CD4-positive, alpha-beta T cell treated with Interleukin-6 at 100 ng/mL for 8 hours (primary cell): Measurements from ENCODE around the gene SCUBE1.
A peak's percentile ranks its signal among the peaks of the same experiment; 100 is the strongest.

Experiments
- DNase-seq: peaks from one replicate; pipeline ENCODE4 v3.0.0-alpha.2; 2020; ENCODE audit warnings: mixed read lengths, low spot score

SCUBE1 gene

DNA sequence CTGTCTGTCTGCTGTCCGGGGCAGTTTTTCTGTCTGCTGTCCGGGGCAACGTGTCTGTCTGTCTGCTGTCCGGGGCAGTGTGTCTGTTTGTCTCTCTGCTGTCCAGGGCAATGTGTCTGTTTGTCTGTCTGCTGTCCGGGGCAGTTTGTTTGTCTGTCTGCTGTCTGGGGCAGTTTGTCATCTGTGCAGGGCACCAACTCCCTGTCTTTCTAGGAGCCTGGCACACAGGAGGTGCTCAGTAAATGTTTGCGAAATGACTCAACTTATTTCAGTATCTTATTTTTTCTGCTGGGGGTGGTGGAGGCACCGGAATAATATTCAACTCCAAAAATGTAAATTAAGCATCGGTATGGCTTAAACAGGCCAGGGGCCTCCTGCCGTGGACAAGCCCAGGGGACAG is 144.2 kb downstream of the SCUBE1 start:
- DNase-seq = no peak

DNA sequence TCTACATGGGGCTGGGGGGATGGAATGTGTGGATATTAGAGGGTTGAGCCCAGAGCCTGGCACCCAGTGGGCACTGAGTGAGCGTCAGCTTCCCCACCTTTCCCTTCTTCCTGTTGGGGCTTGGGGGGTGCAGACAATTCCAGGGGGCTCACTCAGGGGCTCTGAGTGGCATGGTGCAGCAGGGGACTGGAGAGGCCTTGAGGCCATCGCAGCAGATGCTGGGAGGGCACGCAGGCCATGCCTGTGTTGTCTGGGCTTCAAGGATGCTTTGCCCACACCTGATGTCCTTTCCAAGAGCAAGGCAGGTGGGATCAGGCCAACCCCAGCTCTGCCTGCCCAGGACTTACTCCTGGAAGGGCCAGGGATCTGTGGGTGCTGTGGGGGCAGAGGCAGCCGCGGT is 145.0 kb downstream of the SCUBE1 start:
- DNase-seq = no peak

DNA sequence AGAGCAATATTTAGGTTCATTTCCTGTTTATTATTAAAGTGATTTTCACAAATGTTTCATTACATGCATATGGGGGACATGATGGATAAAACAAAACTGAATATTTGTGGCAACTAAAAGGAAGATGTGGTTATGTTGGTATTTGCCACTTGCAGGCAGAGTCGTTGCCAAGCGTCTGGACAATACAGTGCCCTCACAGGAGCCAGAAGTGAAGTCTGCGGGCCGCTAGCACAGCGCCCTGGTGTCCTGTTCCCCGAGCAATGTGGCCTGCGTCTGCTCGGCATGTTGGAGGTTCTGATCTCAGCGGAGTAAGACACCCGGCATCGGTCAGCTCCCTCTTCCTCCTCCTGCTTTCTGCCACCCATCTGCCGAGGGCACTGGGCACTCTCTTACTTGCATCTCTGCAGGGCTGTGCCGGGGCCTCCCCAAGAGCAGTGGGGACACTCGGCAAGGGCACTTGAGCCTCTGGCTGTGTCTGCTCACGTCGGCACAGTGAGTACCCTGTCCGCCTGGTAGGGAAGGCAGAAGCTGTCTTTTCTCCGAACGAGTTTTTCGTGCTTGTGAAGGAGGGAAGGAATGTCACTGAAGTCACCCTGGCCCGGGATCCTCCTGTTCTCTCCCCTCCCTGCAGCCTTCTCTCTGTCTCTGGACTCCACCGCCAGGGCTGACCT is 145.8 kb downstream of the SCUBE1 start:
- DNase-seq = no peak

DNA sequence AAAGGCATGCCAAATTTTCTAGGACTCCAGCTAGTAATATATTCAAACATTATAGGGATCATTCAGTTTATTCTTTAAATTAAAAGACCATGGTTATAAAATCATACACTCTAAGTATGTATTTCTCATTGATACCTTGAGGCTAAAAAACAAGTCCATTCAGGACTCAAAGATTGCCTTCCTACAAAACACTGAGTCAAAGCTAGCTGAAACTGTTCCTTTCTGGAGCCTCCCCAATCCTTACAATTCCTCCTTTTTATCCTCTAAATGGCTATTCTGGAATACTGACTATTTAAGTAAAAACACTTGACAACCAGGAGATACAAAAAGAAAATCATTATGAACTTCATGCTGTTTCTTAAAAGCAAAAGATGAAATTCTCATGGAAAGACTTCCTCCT is 151.3 kb downstream of the SCUBE1 start:
- no peak for DNase-seq

DNA sequence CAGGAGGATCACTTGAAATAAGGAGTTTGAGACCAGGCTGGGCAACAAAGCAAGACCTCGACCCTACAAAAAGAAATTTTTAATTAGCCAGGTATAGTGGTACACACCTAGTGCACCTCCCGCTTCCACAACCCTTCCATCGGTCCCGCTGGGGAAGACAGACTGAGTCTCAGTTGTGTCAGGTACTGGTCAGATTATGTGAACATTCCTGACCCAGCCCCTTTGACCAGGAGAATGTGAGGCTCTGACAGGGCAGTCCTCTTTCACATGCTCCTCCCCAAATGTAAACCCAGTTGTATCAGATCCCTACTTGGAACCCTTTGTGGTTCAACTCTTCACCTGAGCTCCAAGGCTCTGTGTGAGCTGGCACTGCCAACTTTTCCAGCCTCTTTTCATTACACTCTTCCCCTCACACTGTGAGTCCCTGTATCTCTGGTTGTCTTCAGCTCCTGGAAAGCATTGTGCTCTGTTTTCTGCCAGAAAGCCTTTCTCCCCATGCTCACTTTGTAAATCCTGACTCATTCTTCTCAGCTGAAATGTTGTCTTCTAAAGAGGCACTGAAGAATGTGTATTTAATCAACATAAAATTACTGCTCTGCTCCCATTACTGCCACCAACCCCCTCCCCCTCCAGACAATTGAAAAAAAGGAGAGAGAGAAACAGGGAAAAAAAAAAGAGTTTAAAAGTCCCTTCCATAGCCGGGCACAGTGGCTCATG is 154.2 kb downstream of the SCUBE1 start:
- DNase-seq = no peak

DNA sequence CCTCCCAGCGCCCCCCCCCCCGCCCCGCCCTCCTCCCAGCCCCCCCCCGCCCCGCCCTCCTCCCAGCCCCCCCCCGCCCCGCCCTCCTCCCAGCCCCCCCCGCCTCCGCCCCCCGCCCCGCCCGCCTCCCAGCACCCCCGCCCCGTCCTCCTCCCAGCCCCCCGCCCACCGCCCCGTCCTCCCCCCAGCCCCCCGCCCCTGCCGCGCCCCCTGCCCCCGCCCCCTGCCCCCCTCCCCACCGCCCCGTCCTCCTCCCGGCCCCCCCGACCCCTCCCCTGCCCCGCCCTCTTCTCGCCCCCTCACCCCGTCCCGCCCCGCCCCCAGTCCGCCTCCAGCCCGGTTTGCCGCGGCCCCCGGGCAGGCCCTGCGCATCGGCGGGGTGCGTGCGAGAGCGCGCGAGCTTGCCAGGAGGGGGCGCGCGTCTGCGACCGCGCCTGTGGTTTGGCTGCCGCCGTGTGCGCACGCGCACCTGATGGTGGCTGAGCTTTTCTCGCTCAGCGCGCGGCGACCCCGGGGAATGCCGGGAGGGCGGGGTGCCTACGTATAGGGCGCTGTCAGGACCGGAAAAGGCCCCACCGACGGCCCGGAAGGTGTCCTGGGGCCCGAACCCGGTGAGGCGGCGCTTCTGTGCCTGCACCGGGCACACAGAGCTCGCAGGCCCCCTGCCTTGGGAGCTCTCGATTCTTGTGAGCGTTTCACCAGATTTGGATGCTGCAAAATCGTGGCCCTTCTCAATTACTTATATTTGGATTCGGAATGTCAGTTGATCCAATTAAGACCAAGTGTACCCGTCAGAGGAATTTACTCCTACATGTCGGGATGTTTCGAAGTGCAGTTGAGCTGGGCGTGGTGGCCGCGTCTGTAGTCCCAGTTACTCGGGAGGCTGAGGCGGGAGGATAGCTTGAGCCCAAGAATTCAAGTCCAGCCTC is 155.7 kb downstream of the SCUBE1 start:
- DNase-seq = peak; percentile 96

DNA sequence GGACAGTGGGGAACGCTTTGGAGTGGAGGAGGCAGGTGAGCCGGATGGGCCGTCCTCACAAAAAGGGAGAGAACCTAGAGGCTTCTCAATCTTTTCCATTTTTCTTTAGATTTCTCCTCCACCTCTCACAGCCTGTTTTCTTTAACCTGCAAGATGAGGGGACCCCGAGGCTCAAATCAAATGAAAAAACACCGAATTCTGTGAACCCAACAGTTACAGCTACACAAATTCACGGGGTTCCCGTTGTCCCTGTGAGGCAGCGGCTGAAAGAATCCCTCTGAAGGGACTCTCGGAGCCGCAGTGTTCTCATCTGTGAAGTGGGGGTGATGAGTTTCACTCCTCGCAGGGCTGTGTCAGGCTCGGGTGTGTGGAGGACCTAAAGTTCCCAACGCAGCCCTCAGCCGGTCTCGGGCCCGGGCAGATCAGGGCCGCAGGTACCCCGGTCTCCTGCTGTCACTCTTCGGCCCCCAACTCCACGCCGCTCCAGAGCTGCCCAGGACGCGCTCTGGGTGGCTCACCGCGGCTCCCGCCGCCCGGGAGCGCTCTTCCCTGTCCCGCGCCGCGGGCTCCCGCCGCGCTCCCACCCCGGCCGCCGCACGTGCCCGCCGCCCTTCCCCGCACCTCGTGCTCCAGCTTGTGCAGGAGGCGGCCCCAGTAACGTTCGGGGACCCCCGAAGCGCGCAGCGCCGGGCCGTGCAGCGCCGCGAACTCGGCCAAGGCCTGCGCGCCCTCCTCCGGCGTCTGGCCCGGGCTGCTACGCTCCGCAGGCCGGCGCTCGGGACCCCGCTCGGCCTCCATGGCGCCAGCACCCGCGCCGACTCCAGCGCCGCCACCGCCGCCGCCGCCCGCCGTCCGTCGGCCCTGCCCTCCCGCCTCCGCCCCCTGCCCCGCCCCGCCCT is 156.7 kb downstream of the SCUBE1 start, which contains the start of gene TTLL12:
Gene TTLL12 (minus strand): TSS at position 863 of the 899 bp plus-strand sequence. CDS start 65 bp downstream, at position 798.
- DNase-seq = peak; percentile 54

DNA sequence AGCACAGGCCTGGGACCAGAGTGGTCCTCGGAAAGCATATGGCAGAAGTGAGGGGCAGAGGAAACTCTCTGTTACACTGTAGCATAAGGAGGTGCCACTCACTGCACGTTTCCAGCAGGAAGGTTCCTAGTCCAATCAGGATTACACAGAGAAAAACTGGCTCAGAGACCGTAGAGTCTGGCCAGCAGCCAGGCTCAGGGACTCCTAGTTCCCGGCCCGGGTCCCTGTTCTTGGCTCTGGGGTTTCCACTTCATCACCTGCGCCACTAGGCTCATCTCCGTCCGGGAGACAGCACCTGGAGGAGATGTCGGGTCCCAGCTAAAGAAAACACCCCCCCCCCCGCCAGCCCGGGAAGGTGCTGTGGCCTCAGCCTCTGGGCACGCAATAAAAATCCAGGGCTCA is 157.3 kb downstream of the SCUBE1 start:
- no peak for DNase-seq

DNA sequence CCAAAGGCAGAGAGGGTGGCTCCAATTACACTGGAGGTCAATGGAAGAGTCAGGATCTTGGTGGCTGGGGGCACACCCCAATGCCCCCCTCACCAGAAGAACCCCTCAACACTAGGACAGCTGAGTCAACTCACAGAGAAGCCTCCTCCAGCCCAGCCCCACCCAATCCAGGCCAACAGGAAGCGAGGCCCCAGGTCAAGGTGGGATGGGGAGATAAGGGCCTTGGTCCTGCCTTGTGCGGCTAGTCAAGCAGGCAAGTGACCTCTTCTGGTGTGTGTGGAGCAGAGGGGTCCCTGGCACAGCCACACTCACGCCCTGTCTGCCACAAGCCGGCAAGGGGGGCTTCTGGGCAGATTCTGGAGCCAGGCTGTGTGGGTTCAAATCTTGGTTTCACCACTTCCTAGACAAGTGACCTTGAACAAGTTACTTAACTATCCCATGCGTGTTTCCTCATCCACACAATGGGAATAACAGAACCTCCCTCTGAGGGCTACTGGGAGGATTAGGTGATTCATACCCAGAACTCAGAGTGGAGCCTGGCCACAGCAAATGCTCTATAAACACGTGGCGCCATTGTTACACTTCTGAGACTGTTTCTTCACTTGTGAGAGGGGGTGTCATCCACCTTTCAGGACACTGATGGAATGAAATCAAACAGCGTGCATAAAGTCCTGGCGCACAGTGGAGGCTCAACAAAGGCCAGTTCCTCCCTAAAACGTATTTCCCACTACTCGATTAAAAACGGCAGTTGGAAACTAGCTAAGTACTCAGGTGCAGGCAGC is 159.5 kb downstream of the SCUBE1 start:
- no peak for DNase-seq

DNA sequence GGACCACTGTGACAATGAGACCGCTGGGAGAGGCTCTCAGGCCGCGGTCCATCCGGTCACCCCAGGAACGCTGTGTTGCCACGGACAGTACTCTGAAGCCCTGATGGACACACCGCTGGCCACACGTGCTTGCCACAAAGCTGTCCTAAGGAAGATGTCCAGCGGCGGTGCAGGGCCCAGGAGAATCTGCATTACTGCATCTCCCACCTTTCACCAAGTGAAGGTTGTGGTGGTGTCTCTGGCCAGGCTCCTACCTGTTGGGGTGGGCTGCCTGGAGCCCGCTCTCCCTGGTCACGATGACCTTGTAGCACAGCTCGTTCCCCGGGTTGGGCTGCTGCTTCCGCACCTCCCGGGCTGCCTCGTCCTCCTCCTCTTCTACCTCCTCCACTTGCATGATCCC is 160.4 kb downstream of the SCUBE1 start:
- no peak for DNase-seq

DNA sequence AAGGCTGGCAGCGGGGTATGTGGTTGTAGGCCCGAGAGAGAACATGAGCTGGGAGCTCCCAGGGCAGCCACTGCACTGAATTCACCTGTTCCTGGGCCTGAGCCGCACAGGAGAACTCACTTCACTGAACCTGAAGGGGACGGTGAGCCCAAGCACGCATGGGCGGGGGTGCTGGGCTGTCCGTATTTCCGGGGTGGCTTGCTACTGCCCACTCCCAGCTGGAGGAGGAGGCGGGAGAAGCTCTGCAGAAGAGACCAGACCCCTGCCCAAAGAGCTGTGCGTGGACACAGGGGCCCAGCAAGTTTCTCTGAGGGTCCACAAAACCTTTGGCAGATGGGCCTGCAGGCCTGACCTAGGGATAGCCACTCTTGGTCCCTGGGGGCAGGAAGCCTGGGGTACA is 161.1 kb downstream of the SCUBE1 start:
- DNase-seq = no peak

DNA sequence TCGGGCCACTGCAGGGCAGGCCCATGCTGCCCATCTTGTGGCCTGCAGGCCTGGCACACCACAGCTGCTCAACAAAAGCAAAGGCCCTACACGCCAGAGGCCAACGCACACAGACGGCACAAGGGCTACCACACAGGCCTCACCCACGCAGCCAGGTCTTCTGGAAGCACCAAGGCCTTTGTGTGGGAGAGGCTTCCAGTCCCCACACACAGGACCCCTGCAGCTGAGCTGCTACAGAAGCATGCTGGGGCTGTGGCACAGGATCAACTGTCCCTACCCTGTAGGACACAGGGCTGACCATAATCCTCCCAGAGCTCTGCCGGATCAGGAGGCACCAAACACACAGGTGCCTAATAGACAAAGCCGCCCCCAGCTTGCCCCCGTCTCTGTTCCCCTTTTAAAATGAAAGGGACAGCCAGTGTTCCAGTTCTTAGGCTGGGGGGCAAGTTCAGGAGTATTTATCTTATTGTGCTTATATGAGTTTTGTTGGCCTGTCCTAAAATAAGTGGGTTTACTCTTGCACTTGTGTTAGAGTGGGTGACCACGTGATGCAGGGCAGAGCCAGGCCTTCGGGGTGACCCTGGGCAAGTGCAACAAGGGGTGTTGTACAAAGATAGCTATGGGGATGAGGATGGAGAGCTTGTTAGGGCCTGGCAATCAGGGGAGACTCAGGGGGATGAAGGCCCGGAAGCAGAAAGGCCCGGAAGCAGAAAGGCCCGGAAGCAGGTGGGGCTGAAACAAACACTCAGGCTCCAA is 161.7 kb downstream of the SCUBE1 start:
- no peak for DNase-seq

DNA sequence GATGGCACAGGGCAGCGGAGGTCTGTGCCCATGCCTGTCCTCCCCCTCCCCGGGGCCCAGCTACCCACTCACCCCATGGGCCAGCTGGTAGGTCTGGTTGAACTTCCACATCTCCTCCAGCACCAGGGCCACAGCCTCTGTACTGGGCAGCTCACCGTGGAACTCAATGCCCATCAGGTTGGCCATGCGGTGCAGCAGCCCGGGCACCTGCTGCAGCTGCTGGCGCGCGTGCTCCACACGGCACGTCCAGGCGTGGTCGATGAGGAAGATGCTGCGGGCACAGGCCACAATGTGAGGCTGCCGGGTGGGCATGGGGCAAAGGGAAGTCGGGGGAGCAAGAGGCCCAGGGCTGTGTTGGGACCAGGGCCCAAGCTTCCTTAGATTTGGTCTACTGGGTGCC is 162.5 kb downstream of the SCUBE1 start:
- no peak for DNase-seq

DNA sequence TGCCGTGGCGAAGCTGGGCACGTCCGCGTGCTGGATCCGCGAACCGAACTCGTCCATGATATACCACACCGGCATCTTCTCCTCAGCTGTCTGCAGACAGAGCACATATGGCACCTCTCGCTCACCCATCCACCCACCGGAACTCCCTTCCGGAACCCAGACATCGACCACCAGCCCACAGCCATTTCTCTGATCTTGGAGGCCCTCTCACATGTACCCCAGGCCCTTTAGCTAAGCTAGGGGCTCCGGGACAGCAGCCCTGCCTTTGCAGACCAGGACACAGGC is 163.3 kb downstream of the SCUBE1 start:
- no peak for DNase-seq

DNA sequence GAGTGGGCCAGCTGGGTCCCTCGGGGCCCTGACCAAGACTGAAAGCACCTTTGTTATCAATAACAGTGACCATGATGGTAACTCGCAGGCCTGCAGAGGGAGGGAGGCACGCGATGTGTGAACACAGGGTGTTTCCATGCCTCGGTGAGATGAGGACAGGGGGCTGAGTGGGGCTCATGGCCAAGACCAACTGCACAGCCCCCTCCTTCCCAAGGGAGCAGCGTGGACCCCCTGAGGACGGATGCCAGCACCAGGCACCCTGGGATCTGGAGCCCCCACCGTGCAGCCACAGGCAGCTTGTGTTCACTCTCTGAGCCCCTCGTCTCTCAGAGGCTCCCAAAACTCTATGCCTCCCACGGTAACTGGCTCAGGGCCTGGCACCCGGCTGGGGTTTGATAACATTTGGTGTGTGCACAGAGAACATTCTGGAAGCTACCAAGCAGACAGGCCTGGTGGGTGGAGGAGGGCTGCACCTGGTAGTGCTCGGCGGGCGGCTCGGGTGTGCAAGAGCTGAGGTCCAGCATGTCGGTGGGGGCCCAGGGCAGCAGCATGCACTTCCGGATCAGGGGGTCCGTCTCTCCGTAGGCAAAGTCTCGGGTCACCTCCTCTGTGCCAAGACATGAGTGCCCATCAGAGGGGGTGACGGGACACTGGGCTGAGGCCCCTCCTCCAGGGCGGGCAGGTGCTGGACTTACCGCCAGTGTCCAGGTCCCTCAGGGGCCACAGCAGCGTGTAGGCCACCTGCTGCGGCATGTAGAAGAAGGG is 163.8 kb downstream of the SCUBE1 start:
- DNase-seq = no peak

DNA sequence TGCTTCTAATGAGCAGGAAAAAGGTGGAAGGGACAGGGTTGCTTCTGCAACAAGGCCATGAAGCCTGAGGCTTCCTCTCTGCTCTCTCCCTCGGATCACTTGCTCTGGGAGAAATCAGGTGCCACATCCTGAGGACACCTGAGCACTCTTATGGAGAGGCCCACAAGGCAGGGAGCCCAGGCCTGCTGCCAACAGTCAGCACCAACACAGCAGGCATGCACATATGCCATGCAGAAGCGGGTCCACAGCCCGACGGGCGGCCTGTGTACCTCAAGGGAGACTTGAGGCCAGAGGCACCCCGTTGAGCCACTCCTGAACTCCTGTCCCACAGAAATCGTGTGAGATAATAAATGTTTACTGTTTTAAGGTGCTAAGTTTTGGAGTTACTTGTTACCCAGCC is 165.7 kb downstream of the SCUBE1 start:
- DNase-seq = no peak

DNA sequence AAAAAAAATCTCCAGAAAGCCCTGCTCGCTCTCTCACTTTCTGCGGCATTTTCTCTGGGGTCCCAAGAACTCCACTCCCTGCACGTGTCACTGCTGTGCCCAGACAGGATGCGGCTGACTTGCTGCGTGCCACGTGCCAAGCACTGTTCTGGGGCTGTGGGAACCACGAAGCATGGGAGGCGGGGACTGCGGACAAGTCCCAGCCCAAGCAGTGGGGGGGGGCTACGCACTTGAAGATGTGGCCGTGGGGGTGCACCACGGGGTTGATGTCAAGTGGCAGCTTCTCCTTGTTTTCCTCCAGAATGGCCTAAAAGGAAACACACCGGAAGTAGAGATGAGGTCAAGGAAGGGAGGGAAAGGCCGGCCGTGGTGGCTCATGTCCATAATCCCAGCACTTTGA is 167.1 kb downstream of the SCUBE1 start:
- DNase-seq = no peak

DNA sequence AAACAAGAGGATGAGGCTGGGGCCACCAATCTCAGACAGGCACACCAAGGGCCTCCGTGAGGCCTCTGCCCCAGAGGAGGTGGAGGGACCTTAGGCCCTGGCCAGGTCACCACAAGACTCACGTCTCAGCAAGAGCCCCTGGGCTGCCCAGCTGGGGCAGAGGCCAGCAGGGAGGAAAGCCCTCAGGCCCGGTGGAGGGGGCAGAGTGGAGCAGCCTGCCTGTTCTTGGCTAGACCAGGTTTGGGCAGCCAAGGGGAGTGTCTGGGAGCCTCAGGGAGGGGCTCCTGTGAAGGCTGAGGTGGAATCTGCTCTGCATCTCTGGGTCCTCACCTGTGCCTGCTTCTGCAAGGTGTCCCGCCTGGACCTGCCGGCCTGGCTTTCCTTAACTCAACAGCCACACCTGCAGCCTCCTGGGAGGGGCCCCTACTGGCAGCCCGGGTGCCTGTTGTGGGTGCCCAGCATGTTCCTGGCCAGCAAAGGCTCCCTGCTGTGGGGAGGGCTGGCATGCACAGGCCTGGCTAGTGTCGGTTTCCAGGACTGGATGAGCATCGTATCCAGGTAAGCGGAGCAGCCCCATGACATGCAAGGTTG is 168.1 kb downstream of the SCUBE1 start:
- DNase-seq = no peak
